HCT116 (cell line): Measurements from ENCODE around the gene PRKN. TPM values are rescaled to one million over a fixed set of nuclear protein-coding genes. Genes with fewer than 3 reads are reported as not detected.

ENCODE experiments used
- ATAC-seq: fragments of 200-7000 bp; cut with Tn5 transposase; 2 replicates; pipeline ENCODE4 v1.9.1; 2020; ENCODE audit warnings: mild to moderate bottlenecking, moderate library complexity
- BruUV-seq: library from RNA; stranded (reverse); fragments of 400-500 nt; replicated peaks from 2 replicates; lab custom pipeline; 2021; lab: Mats Ljungman, UMichigan
- CTCF ChIA-PET: fragments of 300-600 bp; sonication (Branson Sonifier 250); formaldehyde crosslinking; loops from one replicate; lab custom pipeline; 2021; ENCODE audit warnings: antibody characterized with exemption; lab: Charles Lee
- POLR2A ChIA-PET: fragments of 300-600, 350-600 bp; sonication (Branson Sonifier 250); formaldehyde crosslinking; loops from one replicate; lab custom pipeline; 2021; ENCODE audit warnings: antibody characterized with exemption; lab: Charles Lee
- RAD21 ChIA-PET, 2 experiments: fragments of 300-600 bp; sonication (Branson Sonifier 250); formaldehyde crosslinking; loops; one replicate each; lab custom pipeline; 2023; ENCODE audit warnings: low total read pairs in 2 of 2; ENCODE audit not compliant: uncharacterized antibody in 2 of 2, unreplicated experiment in 2 of 2, low non-redundant PET in 1 of 2; lab: Charles Lee
- DNase-seq: peaks from one replicate; pipeline ENCODE4 v3.0.0-alpha.2; 2010; ENCODE audit warnings: low read depth, low spot score
- H2AFZ ChIP-seq: fragments of 200-600 bp; shearing (Covaris generic), sonication (generic); 2 replicates; pipeline ENCODE4 v1.6.1; 2017; ENCODE audit warnings: low read depth, mixed run types, mixed read lengths, antibody characterized with exemption, low read length; ENCODE audit not compliant: poor library complexity, severe bottlenecking
- H3K27ac ChIP-seq: 2 replicates; pipeline ENCODE4 v1.5.1; 2012; ENCODE audit warnings: low read depth, low read length
- H3K27me3 ChIP-seq: fragments of 200-600 bp; sonication (generic); 2 replicates; pipeline ENCODE4 v1.6.1; 2016; ENCODE audit warnings: mixed run types, low read length, mixed read lengths; ENCODE audit not compliant: insufficient read depth
- H3K36me3 ChIP-seq, 2 experiments: fragments of 200-500 bp in 1 of 2; fragments of 200-600 bp in 1 of 2; sonication (Bioruptor generic) in 1 of 2; sonication (generic) in 1 of 2; 2 replicates each; pipeline versions ENCODE4 v1.5.1 to v1.6.1; 2014 to 2016; ENCODE audit warnings: low read length in 2 of 2, inconsistent platforms in 1 of 2, mixed read lengths in 1 of 2, mixed run types in 1 of 2; ENCODE audit not compliant: insufficient read depth in 2 of 2, control insufficient read depth in 1 of 2
- H3K4me1 ChIP-seq, 2 experiments: fragments of 200-600 bp in 1 of 2; sonication (generic) in 1 of 2; 2 replicates each; pipeline versions ENCODE4 v1.5.1 to v1.6.1; 2012 to 2017; ENCODE audit warnings: low read length in 2 of 2, inconsistent platforms in 1 of 2, mild to moderate bottlenecking in 1 of 2, mixed read lengths in 1 of 2, mixed run types in 1 of 2, moderate library complexity in 1 of 2; ENCODE audit not compliant: insufficient read depth in 2 of 2, control insufficient read depth in 1 of 2
- H3K4me2 ChIP-seq: fragments of 200-600 bp; sonication (generic); 2 replicates; pipeline ENCODE4 v1.6.1; 2017; ENCODE audit warnings: mixed run types, low read length, mixed read lengths
- H3K4me3 ChIP-seq, 2 experiments: fragments of 200-600 bp in 1 of 2; sonication (generic) in 1 of 2; replicated peaks in 1 of 2; 2 replicates each; pipeline ENCODE4 v1.5.1; 2011 to 2016; ENCODE audit warnings: low read length in 2 of 2, control low read depth in 1 of 2, low read depth in 1 of 2, mild to moderate bottlenecking in 1 of 2, mixed read lengths in 1 of 2, mixed run types in 1 of 2
- H3K79me2 ChIP-seq: fragments of 200-600 bp; sonication (generic); 2 replicates; pipeline ENCODE4 v1.6.1; 2017; ENCODE audit warnings: mild to moderate bottlenecking, mixed run types, low read length, moderate library complexity, mixed read lengths; ENCODE audit not compliant: insufficient read depth
- H3K9ac ChIP-seq: fragments of 200-600 bp; sonication (generic); 2 replicates; pipeline ENCODE4 v1.6.1; 2016; ENCODE audit warnings: low read length, mixed read lengths
- H3K9me2 ChIP-seq: fragments of 200-600 bp; sonication (generic), shearing (Covaris generic); 2 replicates; pipeline ENCODE4 v1.6.1; 2017; ENCODE audit warnings: mixed run types, mild to moderate bottlenecking, moderate library complexity; ENCODE audit not compliant: insufficient read depth
- H3K9me3 ChIP-seq, 2 experiments: fragments of 200-500 bp in 1 of 2; fragments of 200-600 bp in 1 of 2; sonication (Bioruptor generic) in 1 of 2; sonication (generic) in 1 of 2; 2 replicates each; pipeline ENCODE4 v1.6.1; 2014 to 2017; ENCODE audit warnings: low read length in 2 of 2, mixed read lengths in 2 of 2, inconsistent platforms in 1 of 2, low read depth in 1 of 2, mild to moderate bottlenecking in 1 of 2, mixed run types in 1 of 2, moderate library complexity in 1 of 2; ENCODE audit not compliant: control insufficient read depth in 1 of 2, insufficient read depth in 1 of 2
- H4K20me1 ChIP-seq: fragments of 200-600 bp; sonication (generic), shearing (Covaris generic); 2 replicates; pipeline ENCODE4 v1.6.1; 2017; ENCODE audit warnings: mixed run types, mild to moderate bottlenecking, moderate library complexity; ENCODE audit not compliant: insufficient read depth
- EGR1 ChIP-seq: IDR thresholded peaks from 2 replicates; pipeline ENCODE4 v1.6.1; 2012; ENCODE audit warnings: low read depth
- ELF1 ChIP-seq: IDR thresholded peaks from 2 replicates; pipeline ENCODE4 v1.6.1; 2012; ENCODE audit warnings: low read depth, borderline replicate concordance
- RAD21 ChIP-seq: IDR thresholded peaks from 2 replicates; pipeline ENCODE4 v1.6.1; 2012; ENCODE audit warnings: low read depth, mild to moderate bottlenecking
- intact Hi-C: fragments of 100-400 bp; cut with micrococcal nuclease; formaldehyde crosslinking; loops from 2 replicates; pipeline ENCODE4 v1.10.0; 2022
- total RNA-seq: library from RNA; stranded (reverse); gene quantifications from one replicate; pipeline ENCODE4 v1.2.1, GENCODE V29; 2021; ENCODE audit not compliant: unreplicated experiment
- TF ChIP-seq, protein P1 (sequence below), 3 experiments: fragments of 200-600 bp in 1 of 3; sonication (generic) in 1 of 3; IDR thresholded peaks in 2 of 3; conservative IDR thresholded peaks in 1 of 3; 2 replicates each; pipeline ENCODE4 v1.5.1; 2012 to 2017; ENCODE audit warnings: low read depth in 2 of 3, low read length in 2 of 3, antibody characterized with exemption in 1 of 3, borderline replicate concordance in 1 of 3, control low read depth in 1 of 3, mild to moderate bottlenecking in 1 of 3, mixed read lengths in 1 of 3, mixed run types in 1 of 3, moderate library complexity in 1 of 3; ENCODE audit not compliant: insufficient read depth in 1 of 3
- TF ChIP-seq, protein P2 (sequence below): IDR thresholded peaks from 2 replicates; pipeline ENCODE4 v1.6.1; 2012
- TF ChIP-seq, protein P3 (sequence below): IDR thresholded peaks from 2 replicates; pipeline ENCODE4 v1.6.1; 2011; ENCODE audit warnings: mild to moderate bottlenecking, low read length, moderate library complexity; ENCODE audit not compliant: insufficient replicate concordance; ENCODE audit errors: extremely low read depth

PRKN gene
- total RNA-seq, 1 experiment from 2014 or later, result 2.6 TPM

DNA sequence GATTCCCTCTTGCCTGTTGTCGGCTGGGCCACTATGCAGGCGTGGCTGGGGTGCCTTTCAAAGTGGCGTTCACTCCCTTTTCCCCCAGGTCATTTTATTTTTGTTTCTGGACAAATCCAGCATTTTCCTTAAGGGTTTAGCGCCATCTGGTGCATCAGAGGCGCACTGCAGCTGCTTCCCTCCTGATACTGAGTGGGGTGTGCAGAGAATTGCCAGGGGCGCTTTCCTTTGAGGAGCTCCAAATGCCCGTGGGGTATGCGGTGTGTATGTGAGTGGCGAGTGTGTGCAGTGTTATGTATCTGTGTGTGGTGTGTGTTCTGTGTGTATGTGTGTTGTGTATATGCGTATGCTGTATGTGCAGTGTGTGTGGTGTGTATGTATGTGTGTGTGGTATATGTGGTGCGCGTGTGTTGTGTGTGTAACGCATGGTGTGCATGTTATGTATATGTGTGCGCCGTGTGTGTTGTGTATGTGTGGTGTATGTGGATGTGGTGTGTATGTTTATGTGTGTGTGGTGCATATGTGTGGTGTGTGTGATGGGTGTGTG, 1353.6 kb downstream of the PRKN start:
- Histone ChIP-seq H3K9me2 (no peaks in the 10 kb centered on the region), H3K9me3 (no peaks in the 10 kb centered on the region), H3K4me3 (no peak overlapping the region), H3K79me2 (no peaks in the 10 kb centered on the region), H4K20me1 (no peaks in the 10 kb centered on the region), H3K27ac (no peak overlapping the region), H3K27me3 (no peaks in the 10 kb centered on the region), H3K36me3 (no peaks in the 10 kb centered on the region), H3K4me2 (peak overlapping the region; percentile 32; the same call in 1 of the 2 replicates), H2AFZ (peak overlapping the region; percentile 67), H3K4me1 (peaks cover 0 to 13% of the 10 kb centered on the region in 2 experiments; a peak in 1 of 4 replicates), H3K9ac (no peak overlapping the region)
- CTCF ChIA-PET, result interaction anchor here (1.4 to 2.2 kb wide), 4 partner anchors 15 to 624 kb away, joined by 3 to 21 read pairs (median 6); partner anchors contain the start of gene AGPAT4
- ATAC-seq, result peak; percentile 77
- BruUV-seq, result no TSS peak
- TF ChIP-seq, protein P1, sequence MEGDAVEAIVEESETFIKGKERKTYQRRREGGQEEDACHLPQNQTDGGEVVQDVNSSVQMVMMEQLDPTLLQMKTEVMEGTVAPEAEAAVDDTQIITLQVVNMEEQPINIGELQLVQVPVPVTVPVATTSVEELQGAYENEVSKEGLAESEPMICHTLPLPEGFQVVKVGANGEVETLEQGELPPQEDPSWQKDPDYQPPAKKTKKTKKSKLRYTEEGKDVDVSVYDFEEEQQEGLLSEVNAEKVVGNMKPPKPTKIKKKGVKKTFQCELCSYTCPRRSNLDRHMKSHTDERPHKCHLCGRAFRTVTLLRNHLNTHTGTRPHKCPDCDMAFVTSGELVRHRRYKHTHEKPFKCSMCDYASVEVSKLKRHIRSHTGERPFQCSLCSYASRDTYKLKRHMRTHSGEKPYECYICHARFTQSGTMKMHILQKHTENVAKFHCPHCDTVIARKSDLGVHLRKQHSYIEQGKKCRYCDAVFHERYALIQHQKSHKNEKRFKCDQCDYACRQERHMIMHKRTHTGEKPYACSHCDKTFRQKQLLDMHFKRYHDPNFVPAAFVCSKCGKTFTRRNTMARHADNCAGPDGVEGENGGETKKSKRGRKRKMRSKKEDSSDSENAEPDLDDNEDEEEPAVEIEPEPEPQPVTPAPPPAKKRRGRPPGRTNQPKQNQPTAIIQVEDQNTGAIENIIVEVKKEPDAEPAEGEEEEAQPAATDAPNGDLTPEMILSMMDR (IDR thresholded peaks at IDR 0.05 in 2 of 3, conservative IDR thresholded peaks at IDR 0.05 in 1 of 3; ENCODE audit: borderline replicate concordance in 1 of 3, insufficient read depth in 1 of 3, low read depth in 2 of 3, low read length in 2 of 3), result peak; percentile 89 to 98 (median 95)
- peak; percentile 96 for TF ChIP-seq RAD21
- TF ChIP-seq, protein P2, sequence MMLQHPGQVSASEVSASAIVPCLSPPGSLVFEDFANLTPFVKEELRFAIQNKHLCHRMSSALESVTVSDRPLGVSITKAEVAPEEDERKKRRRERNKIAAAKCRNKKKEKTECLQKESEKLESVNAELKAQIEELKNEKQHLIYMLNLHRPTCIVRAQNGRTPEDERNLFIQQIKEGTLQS, result no peak
- intact Hi-C loops, result loop anchor here (1.0 to 5.0 kb wide), 7 partner anchors 137 to 853 kb away; partner anchors contain the start of gene MAP3K4
- POLR2A ChIA-PET, result interaction anchor here (0.6 kb wide), 1 partner anchor 100 kb away, joined by 7 read pairs; the partner anchor contains the start of gene AGPAT4
- RAD21 ChIA-PET, result interaction anchor here (0.8 to 1.9 kb wide), 4 partner anchors 241 to 624 kb away, joined by 3 to 6 read pairs (median 4); no protein-coding TSS in a partner anchor
- no peak for DNase-seq

DNA sequence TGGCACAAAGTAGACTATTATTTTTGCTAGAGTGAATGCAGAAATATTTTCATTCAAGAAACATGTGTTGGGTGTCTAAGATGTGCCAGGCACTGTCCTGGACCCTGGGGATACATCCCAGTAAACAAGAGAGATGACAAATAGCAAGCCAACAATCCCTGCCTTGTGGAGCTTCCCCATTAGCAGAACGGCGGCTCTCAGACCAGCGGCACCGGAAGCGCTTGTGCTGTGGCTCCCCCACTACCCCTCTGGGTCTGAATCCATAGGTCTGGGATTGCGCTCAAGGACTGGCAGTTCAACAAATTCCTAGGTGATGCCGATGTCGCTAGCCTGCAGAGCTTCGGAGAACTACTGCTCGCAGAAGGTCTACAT, 1355.2 kb downstream of the PRKN start:
- Histone ChIP-seq H3K9me3 (no peaks in the 10 kb centered on the region), H3K9ac (no peak overlapping the region), H3K4me1 (peaks cover 0 to 19% of the 10 kb centered on the region in 2 experiments; a peak in 1 of 4 replicates), H3K4me2 (no peak overlapping the region), H3K4me3 (no peak overlapping the region), H2AFZ (no peak overlapping the region), H3K27ac (no peak overlapping the region), H3K9me2 (no peaks in the 10 kb centered on the region), H4K20me1 (no peaks in the 10 kb centered on the region), H3K79me2 (no peaks in the 10 kb centered on the region), H3K27me3 (no peaks in the 10 kb centered on the region), H3K36me3 (no peaks in the 10 kb centered on the region)
- ChIA-PET CTCF (interaction anchor here (1.4 to 2.4 kb wide), 4 partner anchors 98 to 640 kb away, joined by 4 to 24 read pairs (median 17); partner anchors contain the start of gene AGPAT4), RAD21 (interaction anchor here (0.7 kb wide), 2 partner anchors 130 to 840 kb away, joined by 3 read pairs; no protein-coding TSS in a partner anchor), POLR2A (no interaction called here)
- no peak for ATAC-seq
- no peak for DNase-seq
- intact Hi-C loops, result loop anchor here (5.0 kb wide), 3 partner anchors 135 to 685 kb away; partner anchors contain the start of gene MAP3K4
- no TSS peak for BruUV-seq
- TF ChIP-seq, protein P3, sequence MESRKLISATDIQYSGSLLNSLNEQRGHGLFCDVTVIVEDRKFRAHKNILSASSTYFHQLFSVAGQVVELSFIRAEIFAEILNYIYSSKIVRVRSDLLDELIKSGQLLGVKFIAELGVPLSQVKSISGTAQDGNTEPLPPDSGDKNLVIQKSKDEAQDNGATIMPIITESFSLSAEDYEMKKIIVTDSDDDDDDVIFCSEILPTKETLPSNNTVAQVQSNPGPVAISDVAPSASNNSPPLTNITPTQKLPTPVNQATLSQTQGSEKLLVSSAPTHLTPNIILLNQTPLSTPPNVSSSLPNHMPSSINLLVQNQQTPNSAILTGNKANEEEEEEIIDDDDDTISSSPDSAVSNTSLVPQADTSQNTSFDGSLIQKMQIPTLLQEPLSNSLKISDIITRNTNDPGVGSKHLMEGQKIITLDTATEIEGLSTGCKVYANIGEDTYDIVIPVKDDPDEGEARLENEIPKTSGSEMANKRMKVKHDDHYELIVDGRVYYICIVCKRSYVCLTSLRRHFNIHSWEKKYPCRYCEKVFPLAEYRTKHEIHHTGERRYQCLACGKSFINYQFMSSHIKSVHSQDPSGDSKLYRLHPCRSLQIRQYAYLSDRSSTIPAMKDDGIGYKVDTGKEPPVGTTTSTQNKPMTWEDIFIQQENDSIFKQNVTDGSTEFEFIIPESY, result no peak
- TF ChIP-seq ELF1, result no peak
- TF ChIP-seq, protein P2, result no peak
- TF ChIP-seq EGR1, result no peak
- TF ChIP-seq, protein P1 (IDR thresholded peaks at IDR 0.05 in 2 of 3, conservative IDR thresholded peaks at IDR 0.05 in 1 of 3; ENCODE audit: borderline replicate concordance in 1 of 3, insufficient read depth in 1 of 3, low read depth in 2 of 3, low read length in 2 of 3), result no peak
